Ascending aorta (tissue), 2 donors: ENCODE data around the gene CCDC142. TPM values are rescaled to one million over a fixed set of nuclear protein-coding genes. Genes with fewer than 3 reads are reported as not detected.

Experiments used
- DNase-seq, 2 donors: peaks; one replicate each; pipeline ENCODE4 v3.0.0-alpha.2; 2019; ENCODE audit warnings: low spot score in 2 of 2
- H3K27ac ChIP-seq, 2 donors: fragments of 200-600 bp; sonication (generic); one replicate each; pipeline ENCODE4 v1.5.1; 2016 to 2017; ENCODE audit warnings: mild to moderate bottlenecking in 1 of 2
- H3K27me3 ChIP-seq: fragments of 200-600 bp; sonication (generic); one replicate; pipeline ENCODE4 v1.5.1; 2017
- H3K36me3 ChIP-seq, 2 donors: fragments of 200-600 bp; sonication (generic); one replicate each; pipeline ENCODE4 v1.5.1; 2016
- H3K4me1 ChIP-seq, 2 donors: fragments of 200-600 bp; sonication (generic); one replicate each; pipeline ENCODE4 v1.5.1; 2016 to 2017; ENCODE audit warnings: mild to moderate bottlenecking in 1 of 2
- H3K4me3 ChIP-seq, 2 donors: fragments of 200-600 bp; sonication (generic); one replicate each; pipeline ENCODE4 v1.5.1; 2016 to 2017; ENCODE audit warnings: mild to moderate bottlenecking in 1 of 2
- H3K9me3 ChIP-seq, 2 donors: fragments of 200-600 bp; sonication (generic); one replicate each; pipeline ENCODE4 v1.5.1; 2016
- intact Hi-C: fragments of 100-400 bp; cut with DNase I; formaldehyde crosslinking; loops from one replicate; pipeline ENCODE4 v1.15.1; 2023
- total RNA-seq: library from RNA; depleted of rRNA; stranded (reverse); fragments of >200 nt; gene quantifications from one replicate; pipeline ENCODE4 v1.1.0, GENCODE V29; 2016
- TF ChIP-seq, protein P1 (sequence below), 3 experiments: fragments of 200-600 bp in 2 of 3; fragments of 450-650 bp in 1 of 3; sonication (generic) in 2 of 3; IDR thresholded peaks; one replicate each; pipeline ENCODE4 v1.5.1; 2016 to 2019; ENCODE audit warnings: antibody characterized with exemption in 3 of 3, mild to moderate bottlenecking in 1 of 3, moderate library complexity in 1 of 3

CCDC142 gene
- total RNA-seq, 1 donor from 2014 or later: 16.5 TPM

DNA sequence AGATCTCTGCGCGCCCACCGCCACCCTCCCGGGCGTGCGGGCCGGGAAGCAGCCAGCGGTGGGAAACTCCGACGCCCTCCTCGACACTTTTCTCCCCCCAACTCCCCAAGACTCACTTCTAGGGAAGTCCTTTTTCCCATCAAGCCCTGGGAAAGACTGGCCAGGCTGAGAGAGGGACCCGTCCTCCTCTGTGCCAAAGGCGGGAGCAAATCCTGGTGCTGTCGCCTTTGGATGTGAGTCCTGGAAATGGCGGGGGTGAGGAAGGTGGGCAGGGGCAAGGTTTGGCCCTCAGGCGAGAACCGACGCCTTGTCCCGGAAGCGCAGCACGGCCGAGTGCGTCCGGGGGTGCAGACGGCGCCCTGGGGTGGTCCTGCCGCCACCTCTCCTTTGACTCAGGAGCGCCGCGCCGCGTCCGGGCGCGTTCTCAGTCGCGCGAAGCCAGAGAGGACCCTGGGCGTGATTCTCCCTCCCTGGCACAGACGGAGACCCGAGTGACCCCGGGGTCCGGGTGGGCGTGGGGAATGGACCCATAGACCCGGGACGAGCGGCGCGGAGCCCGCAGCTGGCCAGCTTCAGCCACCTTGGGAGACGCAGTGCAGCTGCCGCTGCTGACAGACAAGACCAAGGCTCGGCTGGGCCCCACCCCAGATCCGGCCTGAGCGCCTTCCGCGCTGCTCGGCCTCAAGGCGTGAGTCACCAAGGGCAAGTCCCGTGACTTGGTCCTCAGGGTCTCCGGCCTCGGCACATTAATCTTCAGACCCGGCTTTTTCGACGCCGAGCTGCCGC, 20.1 kb upstream of the CCDC142 start:
- TF ChIP-seq, protein P1, sequence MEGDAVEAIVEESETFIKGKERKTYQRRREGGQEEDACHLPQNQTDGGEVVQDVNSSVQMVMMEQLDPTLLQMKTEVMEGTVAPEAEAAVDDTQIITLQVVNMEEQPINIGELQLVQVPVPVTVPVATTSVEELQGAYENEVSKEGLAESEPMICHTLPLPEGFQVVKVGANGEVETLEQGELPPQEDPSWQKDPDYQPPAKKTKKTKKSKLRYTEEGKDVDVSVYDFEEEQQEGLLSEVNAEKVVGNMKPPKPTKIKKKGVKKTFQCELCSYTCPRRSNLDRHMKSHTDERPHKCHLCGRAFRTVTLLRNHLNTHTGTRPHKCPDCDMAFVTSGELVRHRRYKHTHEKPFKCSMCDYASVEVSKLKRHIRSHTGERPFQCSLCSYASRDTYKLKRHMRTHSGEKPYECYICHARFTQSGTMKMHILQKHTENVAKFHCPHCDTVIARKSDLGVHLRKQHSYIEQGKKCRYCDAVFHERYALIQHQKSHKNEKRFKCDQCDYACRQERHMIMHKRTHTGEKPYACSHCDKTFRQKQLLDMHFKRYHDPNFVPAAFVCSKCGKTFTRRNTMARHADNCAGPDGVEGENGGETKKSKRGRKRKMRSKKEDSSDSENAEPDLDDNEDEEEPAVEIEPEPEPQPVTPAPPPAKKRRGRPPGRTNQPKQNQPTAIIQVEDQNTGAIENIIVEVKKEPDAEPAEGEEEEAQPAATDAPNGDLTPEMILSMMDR (IDR thresholded peaks at IDR 0.05): peak in 2 of 3 experiments; percentile 27 to 29
- Histone ChIP-seq H3K27me3 (peaks cover 5% of the 10 kb centered on the region), H3K4me3 (peak overlapping the region; percentile 54 to 68), H3K36me3 (peaks cover 7 to 14% of the 10 kb centered on the region in 2 donors), H3K4me1 (peaks cover 3 to 28% of the 10 kb centered on the region in 2 donors), H3K9me3 (no peaks in the 10 kb centered on the region), H3K27ac (peak overlapping the region; percentile 38 to 61)
- intact Hi-C loops: no loop called here
- DNase-seq: peak; percentile 57 to 89

DNA sequence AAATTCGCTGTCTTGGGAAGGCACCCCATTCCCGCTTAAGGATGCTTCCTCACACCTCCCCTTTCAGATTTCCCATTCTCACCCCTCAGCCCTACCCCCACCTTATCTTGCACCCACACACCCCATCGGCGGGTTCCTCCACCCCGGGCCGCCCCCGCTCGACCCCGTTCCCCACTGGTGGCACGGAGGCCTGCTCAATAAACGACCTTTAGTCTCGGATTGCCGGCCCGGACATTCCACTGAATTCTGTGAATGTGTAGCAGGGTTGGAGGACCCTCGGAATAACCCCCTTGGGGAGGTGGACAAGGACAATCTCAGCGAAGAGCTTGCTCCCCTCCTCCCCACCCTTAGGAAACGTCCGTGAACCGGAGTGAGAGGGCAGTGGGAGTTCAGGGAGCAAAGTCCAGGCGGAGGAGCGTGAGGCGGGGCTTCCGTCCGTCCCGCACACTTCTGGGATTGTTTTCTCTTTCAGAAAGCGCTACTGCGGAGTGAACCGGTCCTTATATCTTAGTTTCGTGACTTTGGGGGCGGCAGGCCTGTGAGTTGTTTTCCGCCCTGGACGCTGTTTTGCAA, 19.4 kb upstream of the CCDC142 start:
- Histone ChIP-seq H3K27ac (peak overlapping the region in 1 of 2 donors; percentile 61), H3K27me3 (peaks cover 5% of the 10 kb centered on the region), H3K36me3 (peaks cover 7 to 14% of the 10 kb centered on the region in 2 donors), H3K4me1 (peaks cover 3 to 26% of the 10 kb centered on the region in 2 donors), H3K4me3 (peak overlapping the region; percentile 54 to 68), H3K9me3 (no peaks in the 10 kb centered on the region)
- DNase-seq: no peak
- TF ChIP-seq, protein P1 (IDR thresholded peaks at IDR 0.05): no peak
- intact Hi-C loops: no loop called here

DNA sequence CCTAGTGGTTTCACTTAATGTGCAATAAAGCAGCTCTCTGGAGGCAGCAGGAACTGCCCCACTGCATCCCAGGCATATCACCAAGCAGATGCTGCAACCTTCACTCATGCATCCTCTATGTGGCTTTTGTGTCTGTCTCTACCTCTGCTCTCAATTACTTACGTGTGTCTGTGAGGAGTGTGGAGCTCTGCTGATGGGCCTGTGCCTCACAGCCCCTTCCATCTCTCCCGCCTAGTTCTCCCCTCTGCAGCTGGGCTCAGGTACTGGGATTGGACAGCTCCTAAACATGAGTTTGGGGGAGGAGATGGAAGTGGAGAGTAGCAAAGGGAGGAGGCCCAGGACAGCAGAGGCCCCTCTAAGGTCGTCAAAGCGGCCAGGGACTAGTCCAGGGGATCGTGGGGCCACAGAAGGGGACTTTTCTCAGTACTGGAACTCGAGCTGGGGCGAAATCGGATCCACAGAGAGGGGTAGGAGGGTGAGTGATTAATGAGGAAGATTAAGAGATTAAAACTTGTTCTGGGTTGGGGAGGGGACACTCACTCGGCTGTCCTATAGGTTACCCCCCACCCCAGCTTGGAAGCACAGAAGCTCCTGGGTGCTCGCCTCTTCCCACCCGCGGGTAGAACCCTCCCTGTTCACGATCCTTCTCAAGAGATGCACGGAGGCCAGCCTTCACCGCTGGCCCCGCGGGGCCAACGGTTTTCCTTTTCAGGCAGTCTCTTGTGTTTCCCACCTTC, 18.7 kb upstream of the CCDC142 start:
- Histone ChIP-seq H3K4me1 (peaks cover 3 to 22% of the 10 kb centered on the region in 2 donors), H3K9me3 (no peaks in the 10 kb centered on the region), H3K36me3 (peaks cover 7 to 14% of the 10 kb centered on the region in 2 donors), H3K27ac (no peak overlapping the region), H3K4me3 (no peak overlapping the region), H3K27me3 (peaks cover 5% of the 10 kb centered on the region)
- DNase-seq: no peak
- intact Hi-C loops: no loop called here
- TF ChIP-seq, protein P1 (IDR thresholded peaks at IDR 0.05): no peak

DNA sequence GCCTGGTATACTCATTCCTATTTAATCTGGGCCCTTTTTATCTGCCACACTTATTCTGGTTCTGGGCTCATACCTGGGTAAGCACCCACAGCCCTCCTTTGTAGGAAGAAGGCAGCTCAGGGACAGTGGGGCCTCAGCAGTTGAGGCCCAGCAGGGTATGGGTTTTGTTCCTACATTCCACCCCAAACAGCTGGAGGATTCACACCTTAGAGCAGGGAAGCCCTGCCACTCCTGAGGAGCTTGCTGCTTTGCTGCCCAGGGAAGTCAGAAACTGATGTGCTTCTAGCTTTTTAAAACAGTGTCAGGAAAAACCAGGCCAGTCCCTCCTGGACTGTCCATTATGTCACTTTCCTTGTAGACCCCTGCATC, 17.8 kb upstream of the CCDC142 start:
- Histone ChIP-seq H3K9me3 (no peaks in the 10 kb centered on the region), H3K27ac (no peak overlapping the region), H3K27me3 (peaks cover 5% of the 10 kb centered on the region), H3K36me3 (peaks cover 7 to 8% of the 10 kb centered on the region in 2 donors), H3K4me1 (peaks cover 3 to 13% of the 10 kb centered on the region in 2 donors), H3K4me3 (no peak overlapping the region)
- intact Hi-C loops: no loop called here
- TF ChIP-seq, protein P1 (IDR thresholded peaks at IDR 0.05): no peak
- no peak for DNase-seq

DNA sequence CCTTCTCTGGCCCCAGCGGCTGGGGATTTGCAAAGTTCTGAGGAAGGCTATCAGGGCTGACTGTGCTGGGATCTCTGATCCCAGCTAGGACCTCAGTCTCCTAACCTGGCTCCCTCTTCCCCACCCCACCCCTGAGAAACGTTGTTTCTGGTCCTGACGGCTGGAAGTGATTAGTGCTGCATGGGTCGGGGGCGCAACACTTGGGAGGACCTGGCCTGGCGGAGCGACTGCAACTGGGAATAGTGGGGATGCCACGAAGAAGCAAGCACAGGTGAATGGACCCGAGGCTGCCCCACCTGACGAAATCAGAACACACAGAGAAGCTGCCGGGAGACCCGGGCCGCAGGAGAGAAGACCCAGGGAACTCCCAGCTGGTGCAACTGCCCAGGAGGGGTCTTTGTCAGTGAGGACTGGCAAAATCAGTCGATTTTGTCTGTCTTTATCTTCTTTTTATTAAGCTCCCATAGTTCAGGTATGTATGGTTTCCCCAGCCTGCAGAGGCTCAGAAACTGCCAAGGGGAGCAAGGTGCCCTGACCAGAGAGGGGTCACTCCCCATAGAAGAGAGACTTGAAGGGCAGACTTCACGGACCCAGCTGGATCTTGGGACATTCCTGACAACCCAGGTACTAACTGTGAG, 17.3 kb upstream of the CCDC142 start:
- Histone ChIP-seq H3K27me3 (peaks cover 5% of the 10 kb centered on the region), H3K4me1 (peaks cover 3 to 13% of the 10 kb centered on the region in 2 donors), H3K4me3 (no peak overlapping the region), H3K27ac (no peak overlapping the region), H3K9me3 (no peaks in the 10 kb centered on the region), H3K36me3 (peaks cover 2 to 3% of the 10 kb centered on the region in 2 donors)
- TF ChIP-seq, protein P1 (IDR thresholded peaks at IDR 0.05): no peak
- intact Hi-C loops: no loop called here
- DNase-seq: no peak
